Muscle layer of colon (tissue), 2 donors: ENCODE measurements around the gene FOXC1.

Source experiments
- H3K27ac ChIP-seq: one replicate; pipeline ENCODE4 v1.7.0; 2013; ENCODE audit warnings: low read depth, mild to moderate bottlenecking, low read length, moderate library complexity
- H3K27me3 ChIP-seq, 2 donors: one replicate each; pipeline ENCODE4 v1.7.0; 2013; ENCODE audit warnings: low read length in 2 of 2, mild to moderate bottlenecking in 2 of 2; ENCODE audit not compliant: insufficient read depth in 2 of 2, control insufficient read depth in 1 of 2
- H3K36me3 ChIP-seq: one replicate; pipeline ENCODE4 v1.7.0; 2013; ENCODE audit warnings: mild to moderate bottlenecking, low read length; ENCODE audit not compliant: insufficient read depth
- H3K4me1 ChIP-seq: one replicate; pipeline ENCODE4 v1.7.0; 2013; ENCODE audit warnings: mild to moderate bottlenecking, low read length; ENCODE audit not compliant: insufficient read depth
- H3K4me3 ChIP-seq, 2 donors: one replicate each; pipeline ENCODE4 v1.7.0; 2013; ENCODE audit warnings: low read length in 2 of 2, low read depth in 1 of 2, mild to moderate bottlenecking in 1 of 2, moderate library complexity in 1 of 2
- H3K9ac ChIP-seq: one replicate; pipeline ENCODE4 v1.7.0; 2013; ENCODE audit warnings: low read length
- H3K9me3 ChIP-seq: one replicate; pipeline ENCODE4 v1.7.0; 2013; ENCODE audit warnings: mild to moderate bottlenecking, low read length
- donor health status: abdominal sarcoma.
- donor health status: Adenocarcinoma of cecum.

The FOXC1 gene

DNA sequence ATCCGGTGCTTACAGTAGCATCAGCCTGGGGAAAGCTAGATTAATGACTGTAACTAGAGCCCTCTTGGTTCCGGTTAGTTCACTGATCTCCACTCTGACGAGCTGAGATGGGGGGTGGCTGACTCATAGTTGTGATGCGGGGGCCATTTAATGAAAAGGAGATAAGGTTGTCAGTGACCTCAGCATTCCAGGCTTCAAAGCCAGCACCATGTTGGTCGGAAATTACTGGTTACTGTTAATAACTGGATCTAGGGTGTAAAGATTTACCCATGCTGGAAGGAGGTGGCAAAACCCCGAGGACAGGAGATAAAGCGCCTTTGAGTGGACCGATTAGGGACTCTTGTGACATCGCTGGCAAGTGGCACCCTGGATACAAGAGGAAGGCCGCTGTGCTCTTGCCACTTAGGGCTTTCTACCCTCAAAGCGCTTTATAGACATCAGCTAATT lies 21.1 kb downstream of the FOXC1 start:
- H3K4me3 ChIP-seq: no peak overlapping the region
- peaks cover 19 to 31% of the 10 kb centered on the region in 2 donors for H3K27me3 ChIP-seq
- no peaks in the 10 kb centered on the region for H3K9me3 ChIP-seq
- H3K9ac ChIP-seq: no peak overlapping the region
- no peaks in the 10 kb centered on the region for H3K36me3 ChIP-seq
- no peaks in the 10 kb centered on the region for H3K4me1 ChIP-seq
- no peak overlapping the region for H3K27ac ChIP-seq

DNA sequence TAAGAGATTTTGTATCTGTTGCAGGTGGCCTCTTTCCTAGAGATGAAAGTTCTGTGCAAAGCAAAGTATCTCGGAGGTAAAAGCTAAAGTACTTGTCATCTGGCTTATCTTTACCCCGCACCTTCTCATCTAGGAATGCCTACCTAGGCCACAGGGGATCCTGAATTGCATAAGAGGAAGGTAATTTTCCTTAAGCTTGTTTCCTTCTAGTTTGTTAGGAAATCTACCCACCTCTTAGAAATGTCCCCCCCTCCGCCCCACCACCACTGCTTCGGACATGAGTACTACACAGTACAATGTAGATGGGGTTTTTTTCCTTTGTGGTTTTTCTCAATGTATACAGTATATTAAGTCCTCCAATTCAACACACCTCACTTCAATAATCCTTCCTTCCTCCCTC lies 21.5 kb downstream of the FOXC1 start:
- H3K9ac ChIP-seq: no peak overlapping the region
- H3K9me3 ChIP-seq: no peaks in the 10 kb centered on the region
- no peaks in the 10 kb centered on the region for H3K36me3 ChIP-seq
- H3K4me1 ChIP-seq: no peaks in the 10 kb centered on the region
- no peak overlapping the region for H3K4me3 ChIP-seq
- H3K27me3 ChIP-seq: peaks cover 14 to 26% of the 10 kb centered on the region in 2 donors
- no peak overlapping the region for H3K27ac ChIP-seq

DNA sequence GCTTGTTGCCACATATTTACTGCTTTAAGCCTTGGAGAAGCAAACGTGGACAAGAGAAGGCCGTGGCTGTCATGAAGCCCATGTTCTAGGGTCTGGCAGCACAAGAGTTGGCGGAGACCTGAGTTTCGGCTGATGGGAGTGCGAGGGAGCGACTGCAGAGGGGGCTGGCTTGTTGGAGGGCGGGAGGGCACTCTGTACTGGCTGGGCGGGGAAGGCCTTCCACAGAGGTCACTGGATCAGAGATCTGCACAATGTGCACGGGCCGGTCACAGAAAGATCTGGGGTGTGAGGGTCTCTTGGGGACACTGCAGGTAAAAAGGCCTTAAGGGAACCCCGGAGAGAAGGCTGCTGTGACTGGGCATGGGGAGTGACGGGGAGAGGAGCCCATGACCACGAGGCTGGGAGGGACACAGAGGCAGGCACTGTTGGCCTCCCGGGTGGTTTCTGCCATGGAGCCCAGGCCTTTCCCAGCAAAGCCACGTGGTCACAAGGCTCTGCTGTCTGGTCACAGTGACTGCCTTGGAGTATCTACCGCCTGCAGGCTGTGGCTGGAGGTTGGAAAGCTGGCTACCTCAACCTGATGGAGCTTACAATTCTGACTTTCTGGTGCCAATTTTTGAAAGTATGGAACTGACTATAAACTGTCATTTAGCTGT lies 23.8 kb downstream of the FOXC1 start:
- peaks cover 0 to 4% of the 10 kb centered on the region in 2 donors for H3K27me3 ChIP-seq
- no peaks in the 10 kb centered on the region for H3K4me1 ChIP-seq
- H3K9ac ChIP-seq: no peak overlapping the region
- no peak overlapping the region for H3K27ac ChIP-seq
- no peaks in the 10 kb centered on the region for H3K36me3 ChIP-seq
- H3K4me3 ChIP-seq: no peak overlapping the region
- no peaks in the 10 kb centered on the region for H3K9me3 ChIP-seq

DNA sequence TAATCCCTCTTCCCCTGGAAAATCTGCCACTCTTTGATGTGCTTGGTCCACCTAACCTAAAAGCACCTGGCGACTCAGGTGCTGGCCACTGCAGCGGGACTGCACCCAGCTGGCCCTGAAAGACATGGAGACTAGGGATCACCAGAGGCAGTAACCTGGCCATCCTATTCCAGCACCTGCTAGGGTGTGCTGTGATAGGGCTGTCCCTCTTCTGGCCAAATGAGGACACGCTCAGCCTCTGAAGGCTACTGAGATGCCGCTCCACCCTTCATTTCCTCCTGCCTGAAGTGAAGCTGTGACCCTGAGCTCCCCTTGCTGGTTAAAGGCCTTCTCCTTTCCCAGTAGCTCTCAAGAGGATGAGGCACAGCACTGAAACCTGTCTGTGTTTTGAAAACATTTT lies 24.4 kb downstream of the FOXC1 start:
- Histone ChIP-seq H3K4me1 (no peaks in the 10 kb centered on the region), H3K9ac (no peak overlapping the region), H3K27me3 (no peaks in the 10 kb centered on the region), H3K27ac (no peak overlapping the region), H3K4me3 (no peak overlapping the region), H3K9me3 (no peaks in the 10 kb centered on the region), H3K36me3 (no peaks in the 10 kb centered on the region)

DNA sequence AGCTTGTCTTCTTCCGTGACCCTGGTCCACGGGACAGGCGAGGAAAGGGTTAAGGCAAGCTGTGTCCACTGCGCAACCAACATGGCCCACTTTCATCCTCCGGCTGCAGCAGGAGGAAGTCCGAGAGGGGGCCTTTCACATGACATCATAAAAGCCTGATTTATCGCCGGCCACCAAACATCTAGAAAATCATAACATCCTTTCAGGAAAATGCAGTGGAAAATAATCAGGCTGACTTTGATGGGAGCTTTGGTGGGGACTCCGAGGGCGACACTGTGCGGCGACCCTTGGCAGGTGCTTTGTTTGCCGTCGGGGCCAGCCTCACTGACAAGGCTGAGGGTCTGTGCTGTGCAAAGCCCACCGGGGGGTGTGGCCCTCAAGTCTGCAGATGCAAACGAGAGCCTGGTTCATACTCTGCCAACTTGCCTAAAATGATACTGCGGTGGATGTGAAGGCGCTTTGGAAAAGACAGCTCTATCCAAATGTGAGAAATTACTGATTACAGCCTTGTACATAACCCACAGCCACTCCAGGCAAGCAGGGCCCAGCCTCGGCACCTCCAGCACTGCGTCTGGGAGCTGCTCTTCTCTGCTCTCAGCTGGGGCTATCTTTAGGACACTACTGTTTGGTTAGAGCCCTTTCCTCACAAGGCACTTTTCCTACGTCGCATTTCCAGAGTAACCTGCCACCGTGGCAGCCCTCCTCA lies 25.7 kb downstream of the FOXC1 start:
- H3K9me3 ChIP-seq: no peaks in the 10 kb centered on the region
- H3K4me1 ChIP-seq: no peaks in the 10 kb centered on the region
- no peaks in the 10 kb centered on the region for H3K27me3 ChIP-seq
- no peaks in the 10 kb centered on the region for H3K36me3 ChIP-seq
- no peak overlapping the region for H3K4me3 ChIP-seq
- H3K9ac ChIP-seq: no peak overlapping the region
- H3K27ac ChIP-seq: no peak overlapping the region

DNA sequence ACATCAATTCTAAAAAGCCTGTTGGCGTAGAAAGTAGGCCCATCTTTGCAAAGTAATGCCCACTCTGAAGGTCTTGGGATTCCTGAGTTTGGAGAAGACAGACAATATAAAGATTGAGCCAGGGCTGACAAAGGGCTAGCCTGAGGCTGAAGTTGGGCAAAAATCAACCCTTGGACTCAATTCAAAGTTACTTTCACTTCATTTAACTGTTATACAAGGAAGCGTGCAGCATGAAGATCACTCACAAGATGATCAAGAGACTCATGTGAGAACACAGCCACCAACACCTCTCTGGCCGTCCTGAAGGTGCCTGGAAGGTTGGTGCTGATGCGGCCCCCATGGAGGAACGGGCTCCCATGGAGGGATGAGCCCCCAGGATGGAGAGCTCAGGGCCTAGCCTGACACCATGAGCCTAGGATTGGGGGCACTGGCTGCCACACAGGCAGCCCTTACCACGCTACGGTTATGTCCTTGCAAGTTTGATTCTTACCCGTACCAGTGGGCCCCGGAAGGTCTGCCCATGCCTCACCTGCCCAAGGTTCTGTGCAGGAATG lies 26.6 kb downstream of the FOXC1 start:
- H3K4me1 ChIP-seq: no peaks in the 10 kb centered on the region
- no peaks in the 10 kb centered on the region for H3K9me3 ChIP-seq
- H3K4me3 ChIP-seq: no peak overlapping the region
- H3K27me3 ChIP-seq: no peaks in the 10 kb centered on the region
- no peak overlapping the region for H3K9ac ChIP-seq
- no peak overlapping the region for H3K27ac ChIP-seq
- H3K36me3 ChIP-seq: no peaks in the 10 kb centered on the region

DNA sequence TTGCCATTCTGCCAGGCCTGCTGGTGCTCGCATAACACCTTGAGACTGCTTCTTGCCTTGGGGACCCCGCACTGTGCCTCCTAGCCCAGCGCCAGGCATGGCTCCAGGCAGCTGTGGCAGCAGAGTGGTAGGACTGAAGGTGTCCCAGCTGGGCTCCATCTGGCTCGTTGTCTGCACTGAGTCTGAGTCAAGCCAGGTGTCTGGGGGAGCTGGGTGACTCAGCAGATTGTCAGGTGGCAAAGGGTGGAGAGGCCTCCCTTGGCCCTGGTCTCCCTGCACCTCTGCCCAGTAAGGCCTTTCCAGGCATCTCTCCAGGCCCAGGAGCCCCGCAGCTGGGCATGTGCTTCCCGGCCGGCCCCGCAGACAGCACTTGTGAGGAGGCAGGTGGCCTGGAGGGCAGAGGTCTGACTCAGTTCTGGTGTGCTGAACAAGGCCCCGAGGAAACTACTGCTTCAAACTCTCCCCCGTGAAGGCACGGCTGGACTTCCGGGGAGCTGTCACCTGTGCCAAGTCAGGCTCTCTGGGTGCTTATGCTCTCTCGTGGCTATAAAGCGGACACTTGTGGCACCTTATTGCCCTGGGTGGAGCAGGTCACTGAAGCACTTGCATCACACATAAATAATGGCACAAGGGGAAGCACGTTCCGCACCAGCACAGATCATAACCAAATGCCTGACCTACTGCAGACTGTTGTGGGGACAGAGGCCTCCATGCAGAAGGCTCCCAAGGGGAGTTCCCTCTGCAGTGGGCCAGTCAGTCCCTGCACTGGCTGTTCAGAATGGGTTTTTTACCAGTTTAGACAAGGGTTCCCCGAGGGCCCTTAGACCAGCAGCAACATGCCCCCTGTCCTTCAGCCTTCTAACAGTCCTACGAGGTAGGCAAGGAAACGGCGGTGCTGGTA lies 27.5 kb downstream of the FOXC1 start:
- H3K27ac ChIP-seq: no peak overlapping the region
- no peak overlapping the region for H3K4me3 ChIP-seq
- no peaks in the 10 kb centered on the region for H3K4me1 ChIP-seq
- H3K9ac ChIP-seq: no peak overlapping the region
- H3K27me3 ChIP-seq: no peaks in the 10 kb centered on the region
- no peaks in the 10 kb centered on the region for H3K9me3 ChIP-seq
- H3K36me3 ChIP-seq: no peaks in the 10 kb centered on the region

DNA sequence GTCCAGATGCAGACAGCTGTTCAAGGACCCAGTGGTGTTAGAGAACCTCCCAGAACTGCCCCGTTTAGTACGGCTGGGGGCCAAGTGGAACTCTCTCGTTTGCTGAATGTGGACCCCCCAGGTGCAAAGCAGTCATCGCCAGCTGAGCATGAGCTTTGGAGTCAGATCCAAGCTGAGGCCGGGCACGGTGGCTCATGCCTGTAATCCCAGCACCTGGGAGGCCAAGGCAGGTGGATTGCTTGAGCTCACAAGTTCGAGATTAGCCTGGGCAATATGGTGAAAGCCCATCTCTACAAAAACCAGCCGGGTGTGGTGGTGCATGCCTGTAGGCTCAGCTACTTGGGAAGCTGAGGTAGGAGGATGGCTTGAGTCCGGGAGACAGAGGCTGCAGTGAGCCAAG lies 29.7 kb downstream of the FOXC1 start:
- no peak overlapping the region for H3K4me3 ChIP-seq
- H3K9me3 ChIP-seq: no peaks in the 10 kb centered on the region
- H3K27me3 ChIP-seq: no peaks in the 10 kb centered on the region
- no peaks in the 10 kb centered on the region for H3K36me3 ChIP-seq
- H3K27ac ChIP-seq: no peak overlapping the region
- H3K9ac ChIP-seq: no peak overlapping the region
- H3K4me1 ChIP-seq: no peaks in the 10 kb centered on the region

DNA sequence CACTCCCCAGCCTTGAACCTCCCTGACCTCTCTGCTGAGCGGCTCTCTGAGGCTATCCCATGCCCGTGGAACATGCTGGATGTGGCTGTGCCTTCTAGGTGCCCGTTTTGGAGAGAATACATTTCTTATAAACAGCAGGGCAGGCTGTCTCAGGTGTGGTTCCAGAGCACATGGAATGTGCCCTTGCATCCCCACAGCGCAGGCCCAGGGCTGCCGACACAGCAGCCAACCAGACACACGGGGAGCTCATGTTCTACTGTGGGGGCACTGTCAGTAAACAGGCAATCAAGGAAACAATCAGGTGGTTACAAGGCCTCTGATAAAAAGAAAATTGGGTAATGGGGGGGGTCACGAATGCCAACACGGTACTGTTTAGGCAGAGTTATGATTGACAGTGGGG lies 30.8 kb downstream of the FOXC1 start:
- H3K27ac ChIP-seq: no peak overlapping the region
- no peak overlapping the region for H3K4me3 ChIP-seq
- H3K9me3 ChIP-seq: no peaks in the 10 kb centered on the region
- no peaks in the 10 kb centered on the region for H3K4me1 ChIP-seq
- H3K36me3 ChIP-seq: no peaks in the 10 kb centered on the region
- H3K9ac ChIP-seq: no peak overlapping the region
- H3K27me3 ChIP-seq: no peaks in the 10 kb centered on the region

DNA sequence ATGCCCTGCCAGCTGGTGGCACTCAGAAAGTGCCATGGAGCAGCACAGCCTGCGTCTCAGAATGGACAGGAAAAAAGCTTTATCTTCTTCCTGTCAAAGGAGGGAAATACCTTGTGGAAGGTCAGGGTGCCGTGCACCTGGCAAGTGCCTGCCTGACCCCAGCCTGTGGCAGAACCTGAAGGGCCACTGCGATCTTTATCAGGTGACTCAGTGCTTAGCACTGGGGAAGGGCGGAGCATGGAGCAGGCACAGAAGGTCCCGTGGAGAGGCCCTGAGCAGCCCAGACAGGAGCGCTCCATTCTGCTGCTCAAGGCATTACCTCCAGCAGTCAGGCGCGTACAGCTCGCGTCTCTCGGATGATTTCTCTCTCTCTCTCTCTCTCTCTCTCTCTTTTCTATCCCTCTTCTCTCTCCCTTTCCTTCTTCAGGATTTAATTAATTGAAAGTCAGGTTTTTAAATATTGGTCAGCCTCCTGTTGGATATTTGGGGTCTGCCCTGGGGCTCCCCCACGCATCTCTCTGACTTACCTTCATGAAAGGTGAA lies 31.7 kb downstream of the FOXC1 start:
- no peaks in the 10 kb centered on the region for H3K27me3 ChIP-seq
- no peaks in the 10 kb centered on the region for H3K36me3 ChIP-seq
- H3K4me1 ChIP-seq: no peaks in the 10 kb centered on the region
- no peak overlapping the region for H3K27ac ChIP-seq
- no peak overlapping the region for H3K4me3 ChIP-seq
- H3K9ac ChIP-seq: no peak overlapping the region
- H3K9me3 ChIP-seq: no peaks in the 10 kb centered on the region

DNA sequence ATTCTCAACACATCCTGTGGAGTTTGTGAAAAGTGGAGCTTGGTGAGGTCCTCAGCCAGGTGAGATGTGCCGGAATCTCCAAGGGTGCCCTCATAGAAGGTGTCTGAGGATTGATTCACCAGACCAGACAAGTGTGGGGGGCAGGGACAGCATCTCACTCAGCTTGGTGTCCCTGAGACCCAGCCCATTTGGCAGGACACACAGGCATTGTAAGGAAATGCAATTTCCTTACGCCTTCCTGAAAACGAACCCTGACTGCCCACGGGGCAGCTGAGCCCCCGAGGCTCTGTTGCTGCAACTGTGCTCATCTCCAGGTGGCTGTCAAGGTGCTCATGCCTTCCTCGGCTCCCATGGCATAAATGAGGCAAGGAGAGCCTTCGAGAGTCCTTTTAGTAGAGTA lies 33.4 kb downstream of the FOXC1 start:
- Histone ChIP-seq H3K36me3 (no peaks in the 10 kb centered on the region), H3K4me3 (no peak overlapping the region), H3K27me3 (no peaks in the 10 kb centered on the region), H3K9ac (no peak overlapping the region), H3K9me3 (no peaks in the 10 kb centered on the region), H3K27ac (no peak overlapping the region), H3K4me1 (no peaks in the 10 kb centered on the region)
